ENCODE data around the gene TYMP.

DNA sequence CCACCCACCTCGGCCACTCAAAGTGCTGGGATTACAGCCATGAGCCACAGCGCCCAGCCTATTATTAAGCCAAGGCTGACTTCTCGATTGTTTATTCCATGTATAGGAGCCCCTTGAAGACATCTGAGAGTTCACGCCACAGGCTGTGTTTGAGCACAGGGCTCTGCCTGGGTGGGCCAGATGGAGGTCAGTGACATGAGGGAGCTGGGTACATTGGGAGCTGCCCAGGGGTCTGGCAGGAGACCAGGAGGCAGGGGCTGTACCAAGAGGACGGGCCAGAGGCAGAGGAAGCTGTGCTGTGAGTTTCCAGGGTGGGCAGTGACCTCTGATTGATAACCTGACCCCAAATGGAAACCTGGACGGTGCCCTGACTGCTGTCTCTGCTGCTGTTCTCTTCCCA lies 27.7 kb downstream of the TYMP start:
- TF ChIP-seq, protein P1, sequence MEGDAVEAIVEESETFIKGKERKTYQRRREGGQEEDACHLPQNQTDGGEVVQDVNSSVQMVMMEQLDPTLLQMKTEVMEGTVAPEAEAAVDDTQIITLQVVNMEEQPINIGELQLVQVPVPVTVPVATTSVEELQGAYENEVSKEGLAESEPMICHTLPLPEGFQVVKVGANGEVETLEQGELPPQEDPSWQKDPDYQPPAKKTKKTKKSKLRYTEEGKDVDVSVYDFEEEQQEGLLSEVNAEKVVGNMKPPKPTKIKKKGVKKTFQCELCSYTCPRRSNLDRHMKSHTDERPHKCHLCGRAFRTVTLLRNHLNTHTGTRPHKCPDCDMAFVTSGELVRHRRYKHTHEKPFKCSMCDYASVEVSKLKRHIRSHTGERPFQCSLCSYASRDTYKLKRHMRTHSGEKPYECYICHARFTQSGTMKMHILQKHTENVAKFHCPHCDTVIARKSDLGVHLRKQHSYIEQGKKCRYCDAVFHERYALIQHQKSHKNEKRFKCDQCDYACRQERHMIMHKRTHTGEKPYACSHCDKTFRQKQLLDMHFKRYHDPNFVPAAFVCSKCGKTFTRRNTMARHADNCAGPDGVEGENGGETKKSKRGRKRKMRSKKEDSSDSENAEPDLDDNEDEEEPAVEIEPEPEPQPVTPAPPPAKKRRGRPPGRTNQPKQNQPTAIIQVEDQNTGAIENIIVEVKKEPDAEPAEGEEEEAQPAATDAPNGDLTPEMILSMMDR (IDR thresholded peaks at IDR 0.05 in 2 of 3, conservative IDR thresholded peaks at IDR 0.05 in 1 of 3; ENCODE audit: control insufficient read depth in 2 of 3, extremely low read depth in 1 of 3, insufficient read depth in 1 of 3, low read depth in 3 of 3, low read length in 3 of 3), result no peak
- TF ChIP-seq KDM1A (IDR thresholded peaks at IDR 0.05; ENCODE audit: borderline replicate concordance) (no peak), BCL11A (IDR thresholded peaks at IDR 0.05; ENCODE audit: low read depth, low read length) (no peak), TAF1 (IDR thresholded peaks at IDR 0.05; ENCODE audit: borderline replicate concordance, low read depth, low read length) (no peak)
